Measurements from ENCODE around the gene RGL3. TPM values are rescaled to one million over a fixed set of nuclear protein-coding genes. Genes with fewer than 3 reads are reported as not detected.

RGL3 gene
- polyA plus RNA-seq, 1 of the 3 experiments (the other 2 are of a cell fraction) = 13.3 TPM

- Histone ChIP-seq H4K20me1 (ENCODE audit: insufficient read depth) (no peaks in the 10 kb centered on the region), H3K4me3 (ENCODE audit: low read depth in 2 of 2, low read length in 1 of 2) (no peak overlapping the region), H3K27ac (ENCODE audit: low read depth in 2 of 2, low read length in 1 of 2) (no peak overlapping the region), H2AFZ (ENCODE audit: low read depth) (no peak overlapping the region), H3K4me2 (no peak overlapping the region), H3K79me2 (ENCODE audit: insufficient read depth) (no peaks in the 10 kb centered on the region), H3K9me3 (no peaks in the 10 kb centered on the region), H3K9ac (no peak overlapping the region), H3K36me3 (replicated peaks in 1 of 2; ENCODE audit: control insufficient read depth in 1 of 2, insufficient read depth in 2 of 2, low read length in 1 of 2) (no peaks in the 10 kb centered on the region), H3F3A (replicated peaks; ENCODE audit: insufficient read depth) (peaks cover 4% of the 10 kb centered on the region), H3K9me2 (no peaks in the 10 kb centered on the region), H3K4me1 (ENCODE audit: control insufficient read depth in 1 of 2, insufficient read depth in 2 of 2, low read depth in 1 of 2, low read length in 1 of 2) (no peaks in the 10 kb centered on the region), H3K27me3 (ENCODE audit: insufficient read depth) (no peaks in the 10 kb centered on the region)
- WGBS (ENCODE audit: low lambda C conversion rate) = 72% methylated on average over 11 of the region's 11 CpGs
- no peak for DNase-seq
- no peak for TF ChIP-seq USF1 (IDR thresholded peaks at IDR 0.05; ENCODE audit: borderline replicate concordance, low read depth)
- TF ChIP-seq REST (IDR thresholded peaks at IDR 0.05; ENCODE audit: low read depth, low read length) = no peak
- TF ChIP-seq RXRA (IDR thresholded peaks at IDR 0.05; ENCODE audit: borderline replicate concordance, low read depth) = no peak
- TF ChIP-seq MAX (IDR thresholded peaks at IDR 0.05; ENCODE audit: low read depth) = no peak
- TF ChIP-seq YY1 (IDR thresholded peaks at IDR 0.05; ENCODE audit: low read depth) = no peak
- no peak for TF ChIP-seq SIN3A (IDR thresholded peaks at IDR 0.05; ENCODE audit: borderline replicate concordance, low read depth, low read length)
- no peak for TF ChIP-seq NFIC (IDR thresholded peaks at IDR 0.05; ENCODE audit: borderline replicate concordance)
- TF ChIP-seq GABPA (IDR thresholded peaks at IDR 0.05; ENCODE audit: low read depth) = no peak
- TF ChIP-seq SMC3 (IDR thresholded peaks at IDR 0.05; ENCODE audit: low read depth, low read length) = no peak
- no peak for TF ChIP-seq EZH2phosphoT487 (IDR thresholded peaks at IDR 0.05; ENCODE audit: borderline replicate concordance, low read depth)
- POLR2A ChIA-PET = no interaction called here
- CTCF ChIA-PET = interaction anchor here (0.8 kb wide), 1 partner anchor 18 kb away, joined by 3 read pairs; no protein-coding TSS in a partner anchor
Measured at GRCh38 chr19:11464333-11465265, 45.5 kb upstream of the RGL3 start.

- no peaks in the 10 kb centered on the region for H3F3A ChIP-seq (replicated peaks; ENCODE audit: insufficient read depth)
- no peaks in the 10 kb centered on the region for H4K20me1 ChIP-seq (ENCODE audit: insufficient read depth)
- no peak overlapping the region for H3K4me3 ChIP-seq (ENCODE audit: low read depth in 2 of 2, low read length in 1 of 2)
- H3K9me2 ChIP-seq = no peaks in the 10 kb centered on the region
- H3K9me3 ChIP-seq = no peaks in the 10 kb centered on the region
- no peak overlapping the region for H3K4me2 ChIP-seq
- H3K27ac ChIP-seq (ENCODE audit: low read depth in 2 of 2, low read length in 1 of 2) = no peak overlapping the region
- no peak overlapping the region for H2AFZ ChIP-seq (ENCODE audit: low read depth)
- POLR2A ChIA-PET = interaction anchor here (0.7 kb wide), 1 partner anchor 23 kb away, joined by 3 read pairs; no protein-coding TSS in a partner anchor
- H3K36me3 ChIP-seq (replicated peaks in 1 of 2; ENCODE audit: control insufficient read depth in 1 of 2, insufficient read depth in 2 of 2, low read length in 1 of 2) = no peaks in the 10 kb centered on the region
- H3K9ac ChIP-seq = no peak overlapping the region
- no peaks in the 10 kb centered on the region for H3K27me3 ChIP-seq (ENCODE audit: insufficient read depth)
- H3K4me1 ChIP-seq (ENCODE audit: control insufficient read depth in 1 of 2, insufficient read depth in 2 of 2, low read depth in 1 of 2, low read length in 1 of 2) = no peaks in the 10 kb centered on the region
- DNase-seq = no peak
- H3K79me2 ChIP-seq (ENCODE audit: insufficient read depth) = no peaks in the 10 kb centered on the region
- CTCF ChIA-PET = interaction anchor here (0.8 kb wide), 1 partner anchor 20 kb away, joined by 3 read pairs; no protein-coding TSS in a partner anchor
- 84% methylated on average over 12 of the region's 12 CpGs for WGBS (ENCODE audit: low lambda C conversion rate)
- TF ChIP-seq USF2 (IDR thresholded peaks at IDR 0.05; ENCODE audit: borderline replicate concordance, low read depth, low read length) (no peak), EZH2phosphoT487 (IDR thresholded peaks at IDR 0.05; ENCODE audit: borderline replicate concordance, low read depth) (no peak), MAX (IDR thresholded peaks at IDR 0.05; ENCODE audit: low read depth) (no peak), TCF12 (IDR thresholded peaks at IDR 0.05) (no peak), CTCF (IDR thresholded peaks at IDR 0.05) (no peak), SMC3 (IDR thresholded peaks at IDR 0.05; ENCODE audit: low read depth, low read length) (no peak), RAD21 (IDR thresholded peaks at IDR 0.05; ENCODE audit: low read length) (no peak), CHD2 (IDR thresholded peaks at IDR 0.05; ENCODE audit: low read length, partially characterized antibody) (no peak), ELF1 (IDR thresholded peaks at IDR 0.05) (no peak), MEF2A (IDR thresholded peaks at IDR 0.05; ENCODE audit: borderline replicate concordance, low read depth) (no peak)
Measured at GRCh38 chr19:11463391-11463790, 44.3 kb upstream of the RGL3 start.
